Ovary (tissue), 3 donors: ENCODE results near the gene GRID2.

Experiments
- POLR2A ChIP-seq: fragments of 450-650 bp; IDR thresholded peaks from one replicate; pipeline ENCODE4 v1.6.1; 2017; ENCODE audit warnings: antibody characterized with exemption, mild to moderate bottlenecking, moderate library complexity
- TF ChIP-seq, protein P1 (sequence below), 3 donors: fragments of 450-650 bp in 2 of 3; fragments of 200-600 bp in 1 of 3; IDR thresholded peaks; one replicate each; pipeline versions ENCODE4 v1.5.1 to v1.8.0; 2016 to 2022; ENCODE audit warnings: antibody characterized with exemption in 3 of 3, mild to moderate bottlenecking in 1 of 3
- donor health status: DM: no; HTN: no; CAD: no.

DNA sequence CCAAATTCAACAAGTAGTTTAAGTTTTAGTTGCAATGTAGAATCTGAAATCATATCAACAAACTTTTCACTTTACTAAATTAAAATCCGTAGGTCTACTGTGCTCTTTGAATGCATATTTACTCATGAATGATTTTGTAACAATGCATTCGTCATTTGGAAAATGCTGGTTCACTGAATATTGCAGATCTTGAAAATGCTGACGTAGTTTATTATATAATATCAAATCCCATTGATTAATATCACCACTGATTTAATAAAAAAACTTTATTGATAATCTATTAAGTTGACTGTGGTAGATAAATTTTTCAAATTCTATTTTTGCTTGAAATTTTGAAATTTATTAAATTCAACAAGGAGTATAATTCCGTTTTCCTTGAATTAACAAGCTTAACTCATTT, 540.0 kb downstream of the GRID2 start:
- TF ChIP-seq, protein P1, sequence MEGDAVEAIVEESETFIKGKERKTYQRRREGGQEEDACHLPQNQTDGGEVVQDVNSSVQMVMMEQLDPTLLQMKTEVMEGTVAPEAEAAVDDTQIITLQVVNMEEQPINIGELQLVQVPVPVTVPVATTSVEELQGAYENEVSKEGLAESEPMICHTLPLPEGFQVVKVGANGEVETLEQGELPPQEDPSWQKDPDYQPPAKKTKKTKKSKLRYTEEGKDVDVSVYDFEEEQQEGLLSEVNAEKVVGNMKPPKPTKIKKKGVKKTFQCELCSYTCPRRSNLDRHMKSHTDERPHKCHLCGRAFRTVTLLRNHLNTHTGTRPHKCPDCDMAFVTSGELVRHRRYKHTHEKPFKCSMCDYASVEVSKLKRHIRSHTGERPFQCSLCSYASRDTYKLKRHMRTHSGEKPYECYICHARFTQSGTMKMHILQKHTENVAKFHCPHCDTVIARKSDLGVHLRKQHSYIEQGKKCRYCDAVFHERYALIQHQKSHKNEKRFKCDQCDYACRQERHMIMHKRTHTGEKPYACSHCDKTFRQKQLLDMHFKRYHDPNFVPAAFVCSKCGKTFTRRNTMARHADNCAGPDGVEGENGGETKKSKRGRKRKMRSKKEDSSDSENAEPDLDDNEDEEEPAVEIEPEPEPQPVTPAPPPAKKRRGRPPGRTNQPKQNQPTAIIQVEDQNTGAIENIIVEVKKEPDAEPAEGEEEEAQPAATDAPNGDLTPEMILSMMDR (IDR thresholded peaks at IDR 0.05) = no peak
- TF ChIP-seq POLR2A = no peak
